NCI-H146 (cell line): ENCODE data around the gene TMEM120B.

ENCODE experiments used
- DNase-seq: peaks from one replicate; lab custom pipeline; 2025; lab: John Stamatoyannopoulos, UW

TMEM120B gene

GRCh38 chr12:121819212-121819949 is 106.8 kb downstream of the TMEM120B start:
- no peak for DNase-seq

GRCh38 chr12:121820056-121820455 is 107.5 kb downstream of the TMEM120B start:
- no peak for DNase-seq

GRCh38 chr12:121822393-121823100 is 110.0 kb downstream of the TMEM120B start:
- no peak for DNase-seq

GRCh38 chr12:121823101-121823726 is 110.7 kb downstream of the TMEM120B start:
- no peak for DNase-seq

GRCh38 chr12:121823727-121824115 is 111.2 kb downstream of the TMEM120B start:
- DNase-seq, result no peak

GRCh38 chr12:121825041-121825523 is 112.5 kb downstream of the TMEM120B start:
- DNase-seq, result no peak

GRCh38 chr12:121826318-121827150 is 114.0 kb downstream of the TMEM120B start:
- DNase-seq, result no peak

GRCh38 chr12:121827351-121828099 is 115.0 kb downstream of the TMEM120B start:
- DNase-seq, result no peak

GRCh38 chr12:121828306-121828705 is 115.8 kb downstream of the TMEM120B start:
- no peak for DNase-seq

GRCh38 chr12:121828826-121829225 is 116.3 kb downstream of the TMEM120B start:
- DNase-seq, result no peak

GRCh38 chr12:121829250-121829918 is 116.8 kb downstream of the TMEM120B start:
- DNase-seq, result no peak

GRCh38 chr12:121830134-121830533 is 117.6 kb downstream of the TMEM120B start:
- DNase-seq, result no peak

- DNase-seq, result no peak
Observed at GRCh38 chr12:121830588-121831265, 118.2 kb downstream of the TMEM120B start.
